IPS-11a (cell line): ENCODE measurements around the gene COBL.

Experiments used
- H3K4me3 ChIP-seq: one replicate; pipeline ENCODE4 v1.5.1; 2013; ENCODE audit warnings: low read depth, low read length, control low read depth

COBL gene

DNA sequence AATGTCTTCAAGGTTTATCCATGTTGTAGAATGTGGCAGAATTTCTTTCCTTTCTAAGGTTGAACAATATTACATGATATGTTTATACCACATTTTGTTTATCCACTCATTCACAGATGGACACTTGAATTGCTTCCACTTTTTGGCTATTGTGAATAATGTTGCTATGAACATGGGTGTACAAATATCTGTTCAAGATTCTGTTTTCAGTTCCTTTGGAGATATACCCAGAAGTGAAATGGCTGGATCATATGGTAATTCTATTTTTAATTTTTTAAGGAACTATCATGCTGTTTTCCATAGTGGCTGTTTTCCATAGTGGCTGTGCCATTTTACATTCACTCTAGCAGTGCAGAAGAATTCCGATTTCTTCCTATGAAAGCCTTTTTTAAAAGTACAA is 339.2 kb downstream of the COBL start:
- no peak overlapping the region for H3K4me3 ChIP-seq

DNA sequence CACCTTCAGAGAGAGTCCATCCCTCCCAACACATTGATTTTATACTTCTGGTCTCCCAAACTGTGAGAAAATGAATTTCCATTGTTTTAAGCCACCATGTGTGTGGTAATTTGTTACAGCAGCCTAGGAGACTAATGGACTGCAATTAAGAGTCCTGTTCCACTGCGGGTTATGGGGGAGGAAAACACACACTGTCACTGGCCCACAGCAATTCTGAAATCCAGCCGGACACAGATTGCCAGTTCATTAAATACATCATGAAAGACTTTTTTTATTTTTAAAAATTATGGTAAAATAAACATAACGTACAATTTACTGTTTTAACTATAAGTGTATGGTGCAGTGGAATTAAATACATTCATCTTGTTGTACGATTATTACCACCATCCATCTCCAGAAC is 340.5 kb downstream of the COBL start:
- H3K4me3 ChIP-seq, result no peak overlapping the region

DNA sequence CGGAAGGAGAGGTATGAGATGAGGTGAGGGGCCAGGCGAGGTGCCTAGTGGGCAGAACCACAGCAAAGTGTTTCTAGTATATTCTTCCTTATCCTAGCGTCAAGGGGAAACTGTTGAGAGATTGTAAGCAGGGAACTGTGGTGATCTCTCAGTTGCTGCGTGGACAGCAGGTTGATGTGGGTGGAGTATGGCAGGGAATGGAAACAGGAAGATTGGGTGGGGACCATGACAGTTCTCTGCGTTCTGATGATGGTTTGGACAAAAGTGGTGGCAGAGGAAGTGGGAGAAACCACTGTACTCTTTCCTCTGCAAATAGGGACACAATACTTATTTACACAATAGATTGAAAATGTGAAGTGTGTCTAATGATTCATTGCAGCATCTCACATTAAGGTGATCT is 342.4 kb downstream of the COBL start:
- H3K4me3 ChIP-seq, result no peak overlapping the region

DNA sequence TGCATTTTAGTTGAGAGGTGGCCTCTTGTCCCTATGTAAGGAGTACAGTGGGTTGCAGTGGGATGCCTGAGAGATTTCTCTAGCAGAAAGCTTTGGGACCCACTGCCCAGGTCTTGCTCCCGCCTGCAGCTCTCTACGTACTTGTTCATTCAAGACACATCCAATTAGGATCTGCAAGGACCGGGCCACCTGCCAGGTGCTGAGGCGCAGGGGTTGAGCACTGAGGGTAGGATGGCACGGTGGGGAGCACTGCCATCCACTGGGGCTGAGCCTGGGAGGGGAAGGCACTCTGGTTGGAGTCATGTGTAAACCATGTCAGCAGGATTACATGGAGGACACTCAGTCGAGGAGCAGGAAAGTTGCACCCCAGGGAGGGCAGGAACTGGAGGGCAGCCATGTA is 342.8 kb downstream of the COBL start:
- H3K4me3 ChIP-seq, result no peak overlapping the region

DNA sequence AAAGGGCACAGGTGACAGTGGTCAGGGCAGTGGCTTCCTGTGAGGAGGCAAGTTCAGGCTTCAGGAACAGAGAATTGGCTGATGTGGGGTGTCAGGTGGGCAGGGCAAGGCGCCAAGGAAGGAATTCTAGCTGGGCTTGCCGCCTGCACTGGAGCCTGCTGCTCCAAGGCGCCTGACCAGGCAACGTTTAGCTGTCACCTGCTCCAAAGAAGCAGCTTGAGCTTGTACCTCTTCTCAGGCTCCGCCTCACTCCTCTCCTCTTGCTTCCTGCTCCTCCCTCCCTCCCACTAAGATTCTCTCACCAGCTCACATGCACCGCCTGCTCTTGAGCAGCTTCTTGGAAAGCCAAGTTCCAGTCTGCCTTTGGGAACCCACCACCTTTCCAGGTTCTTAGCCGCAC is 346.5 kb downstream of the COBL start:
- H3K4me3 ChIP-seq, result no peak overlapping the region
